Vagina (tissue), 2 donors: ENCODE measurements around the gene SS18.

Experiments used
- POLR2A ChIP-seq, 2 donors: fragments of 450-650 bp; IDR thresholded peaks; one replicate each; pipeline ENCODE4 v1.6.1; 2017; ENCODE audit warnings: antibody characterized with exemption in 2 of 2, mild to moderate bottlenecking in 2 of 2, moderate library complexity in 2 of 2
- TF ChIP-seq, protein P1 (sequence below), 3 experiments: fragments of 450-650 bp in 2 of 3; fragments of 200-600 bp in 1 of 3; sonication (generic) in 1 of 3; IDR thresholded peaks; one replicate each; pipeline ENCODE4 v1.5.1; 2017 to 2019; ENCODE audit warnings: antibody characterized with exemption in 3 of 3, mild to moderate bottlenecking in 2 of 3, moderate library complexity in 2 of 3

DNA sequence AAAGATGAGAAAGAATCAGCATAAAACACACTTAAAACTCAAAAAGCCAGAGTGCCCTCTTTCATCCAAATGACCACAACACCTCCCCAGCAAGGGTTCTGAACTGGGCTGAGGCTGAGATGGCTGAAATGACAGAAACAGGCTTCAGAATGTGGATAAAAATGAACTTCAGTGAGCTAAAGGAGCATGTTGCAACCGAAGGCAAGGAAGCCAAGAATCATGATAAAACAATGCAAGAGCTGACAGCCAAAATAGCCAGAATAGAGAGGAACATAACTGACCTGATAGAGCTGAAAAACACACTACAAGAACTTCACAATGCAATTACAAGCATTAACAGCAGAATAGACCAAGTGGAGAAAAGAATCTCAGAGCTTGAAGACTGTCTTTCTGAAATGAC lies 31.1 kb upstream of the SS18 start:
- TF ChIP-seq POLR2A (IDR thresholded peaks at IDR 0.05): no peak
- TF ChIP-seq, protein P1, sequence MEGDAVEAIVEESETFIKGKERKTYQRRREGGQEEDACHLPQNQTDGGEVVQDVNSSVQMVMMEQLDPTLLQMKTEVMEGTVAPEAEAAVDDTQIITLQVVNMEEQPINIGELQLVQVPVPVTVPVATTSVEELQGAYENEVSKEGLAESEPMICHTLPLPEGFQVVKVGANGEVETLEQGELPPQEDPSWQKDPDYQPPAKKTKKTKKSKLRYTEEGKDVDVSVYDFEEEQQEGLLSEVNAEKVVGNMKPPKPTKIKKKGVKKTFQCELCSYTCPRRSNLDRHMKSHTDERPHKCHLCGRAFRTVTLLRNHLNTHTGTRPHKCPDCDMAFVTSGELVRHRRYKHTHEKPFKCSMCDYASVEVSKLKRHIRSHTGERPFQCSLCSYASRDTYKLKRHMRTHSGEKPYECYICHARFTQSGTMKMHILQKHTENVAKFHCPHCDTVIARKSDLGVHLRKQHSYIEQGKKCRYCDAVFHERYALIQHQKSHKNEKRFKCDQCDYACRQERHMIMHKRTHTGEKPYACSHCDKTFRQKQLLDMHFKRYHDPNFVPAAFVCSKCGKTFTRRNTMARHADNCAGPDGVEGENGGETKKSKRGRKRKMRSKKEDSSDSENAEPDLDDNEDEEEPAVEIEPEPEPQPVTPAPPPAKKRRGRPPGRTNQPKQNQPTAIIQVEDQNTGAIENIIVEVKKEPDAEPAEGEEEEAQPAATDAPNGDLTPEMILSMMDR (IDR thresholded peaks at IDR 0.05): no peak
